ENCODE data around the gene CAMKV. TPM values are rescaled to one million over a fixed set of nuclear protein-coding genes. Genes with fewer than 3 reads are reported as not detected.

CAMKV gene
- total RNA-seq, 1 donor from 2014 or later, result not detected

DNA sequence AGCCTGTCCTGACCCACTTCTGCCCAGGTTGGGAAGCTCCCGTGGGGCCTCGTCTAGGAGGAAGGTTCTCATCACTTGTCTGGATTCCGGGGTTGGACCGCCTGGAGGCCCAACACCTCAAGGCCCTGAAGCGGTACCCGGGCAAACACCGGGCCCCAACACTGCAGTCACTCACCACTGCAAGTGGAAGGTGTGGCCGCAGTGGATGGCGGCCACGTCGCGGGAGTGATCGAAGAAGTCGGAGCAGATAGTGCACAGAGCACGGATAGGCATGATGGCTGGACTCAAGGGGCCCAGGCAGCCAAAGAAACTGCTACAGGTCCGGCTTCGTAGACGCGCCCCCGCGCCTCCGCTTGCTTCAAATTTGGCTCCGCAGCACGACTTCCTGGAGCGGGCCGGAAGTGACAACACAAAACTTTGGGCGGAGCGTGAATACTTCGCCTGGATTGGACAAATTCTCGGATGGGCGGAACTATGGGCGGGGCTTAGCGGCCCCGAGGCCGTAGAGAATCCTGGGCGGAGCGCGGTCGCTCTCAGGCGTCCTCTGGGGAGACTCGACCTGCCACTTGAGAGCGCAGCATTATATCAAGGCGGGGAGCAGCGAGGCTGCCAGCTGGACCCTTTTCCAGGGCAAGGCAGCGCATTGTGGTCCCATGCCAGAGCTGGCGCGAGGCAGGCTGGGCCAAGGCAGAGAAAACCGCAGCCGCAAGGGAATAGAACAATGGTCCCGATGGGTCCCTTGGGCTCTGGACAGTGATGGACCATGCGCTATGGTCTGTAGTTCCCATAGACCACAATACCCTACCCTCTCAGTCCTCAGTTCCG lies 13.3 kb downstream of the CAMKV start, which contains the start of gene TRAIP:
TRAIP (minus strand) TSS at position 384 of the 825 bp plus-strand sequence; CDS start at position 273, 111 bp downstream.
- H3K27ac ChIP-seq, result peak within 1 kb of the TSS; percentile 58
- H3K4me1 ChIP-seq, result peaks cover 15% of the 10 kb centered on the region
- H3K36me3 ChIP-seq, result no peaks in the 10 kb centered on the region
- H3K4me3 ChIP-seq, result peak within 1 kb of the TSS; percentile 56 to 78
- H3K9me3 ChIP-seq, result no peaks in the 10 kb centered on the region
- intact Hi-C loops (cut with DNase I), result no loop called here
- DNase-seq (ENCODE audit: extremely low spot score in 2 of 2), result peak in 1 of 2 donors; percentile 91
- no peaks in the 10 kb centered on the region for H3K27me3 ChIP-seq
- TF ChIP-seq, protein P1, sequence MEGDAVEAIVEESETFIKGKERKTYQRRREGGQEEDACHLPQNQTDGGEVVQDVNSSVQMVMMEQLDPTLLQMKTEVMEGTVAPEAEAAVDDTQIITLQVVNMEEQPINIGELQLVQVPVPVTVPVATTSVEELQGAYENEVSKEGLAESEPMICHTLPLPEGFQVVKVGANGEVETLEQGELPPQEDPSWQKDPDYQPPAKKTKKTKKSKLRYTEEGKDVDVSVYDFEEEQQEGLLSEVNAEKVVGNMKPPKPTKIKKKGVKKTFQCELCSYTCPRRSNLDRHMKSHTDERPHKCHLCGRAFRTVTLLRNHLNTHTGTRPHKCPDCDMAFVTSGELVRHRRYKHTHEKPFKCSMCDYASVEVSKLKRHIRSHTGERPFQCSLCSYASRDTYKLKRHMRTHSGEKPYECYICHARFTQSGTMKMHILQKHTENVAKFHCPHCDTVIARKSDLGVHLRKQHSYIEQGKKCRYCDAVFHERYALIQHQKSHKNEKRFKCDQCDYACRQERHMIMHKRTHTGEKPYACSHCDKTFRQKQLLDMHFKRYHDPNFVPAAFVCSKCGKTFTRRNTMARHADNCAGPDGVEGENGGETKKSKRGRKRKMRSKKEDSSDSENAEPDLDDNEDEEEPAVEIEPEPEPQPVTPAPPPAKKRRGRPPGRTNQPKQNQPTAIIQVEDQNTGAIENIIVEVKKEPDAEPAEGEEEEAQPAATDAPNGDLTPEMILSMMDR (IDR thresholded peaks at IDR 0.05), result no peak
- TF ChIP-seq POLR2AphosphoS5 (IDR thresholded peaks at IDR 0.05; ENCODE audit: insufficient read depth in 1 of 2, low read depth in 1 of 2) (peak; percentile 85 to 96), POLR2A (IDR thresholded peaks at IDR 0.05) (no peak)

DNA sequence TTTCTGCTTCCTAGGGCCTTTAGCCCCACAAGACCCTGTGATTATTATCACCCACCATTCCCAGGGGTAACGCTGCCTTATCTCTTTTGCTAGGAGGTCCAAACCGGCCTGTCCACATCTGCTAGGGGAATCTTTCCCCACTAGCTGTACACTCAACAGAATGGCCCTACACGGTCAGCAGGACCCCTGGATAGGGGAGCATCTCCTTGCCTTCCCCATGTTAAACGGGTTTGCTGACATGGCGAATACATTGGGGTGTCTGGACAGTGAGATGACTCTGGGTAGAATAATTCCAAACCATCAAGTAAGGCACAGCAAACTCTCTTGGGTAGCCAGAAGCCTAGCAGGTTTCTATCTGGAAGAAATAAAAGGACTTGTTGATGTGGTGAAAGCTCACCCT lies 14.0 kb downstream of the CAMKV start:
- Histone ChIP-seq H3K4me3 (peak overlapping the region; percentile 56 to 78), H3K4me1 (peaks cover 15% of the 10 kb centered on the region), H3K36me3 (no peaks in the 10 kb centered on the region), H3K27me3 (no peaks in the 10 kb centered on the region), H3K27ac (no peak overlapping the region), H3K9me3 (no peaks in the 10 kb centered on the region)
- no peak for DNase-seq (ENCODE audit: extremely low spot score in 2 of 2)
- TF ChIP-seq, protein P1 (IDR thresholded peaks at IDR 0.05), result no peak
- TF ChIP-seq POLR2A (IDR thresholded peaks at IDR 0.05) (no peak), POLR2AphosphoS5 (IDR thresholded peaks at IDR 0.05; ENCODE audit: insufficient read depth in 1 of 2, low read depth in 1 of 2) (no peak)
- intact Hi-C loops (cut with DNase I), result no loop called here

DNA sequence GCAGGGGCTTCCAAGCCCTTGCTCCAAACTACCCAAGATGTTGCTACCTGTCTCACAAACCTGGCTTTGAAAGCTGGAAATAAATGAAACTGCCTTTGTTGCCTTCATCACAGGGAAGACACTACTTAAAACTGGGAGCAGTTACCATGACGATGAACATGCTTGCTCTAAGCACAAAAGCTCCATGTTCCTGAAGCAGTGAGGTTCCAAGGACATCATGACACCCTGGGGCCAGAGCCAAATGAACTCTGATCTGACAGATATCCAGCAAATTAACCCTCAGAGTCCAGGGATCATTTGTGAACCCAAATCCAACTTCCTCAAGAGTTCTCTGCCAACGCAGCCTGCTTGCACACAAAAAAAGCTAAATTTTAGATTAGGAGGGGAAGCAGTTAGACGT lies 24.0 kb downstream of the CAMKV start:
- Histone ChIP-seq H3K27ac (no peak overlapping the region), H3K9me3 (no peaks in the 10 kb centered on the region), H3K27me3 (no peaks in the 10 kb centered on the region), H3K4me3 (no peak overlapping the region), H3K4me1 (no peaks in the 10 kb centered on the region), H3K36me3 (no peaks in the 10 kb centered on the region)
- DNase-seq (ENCODE audit: extremely low spot score in 2 of 2), result no peak
- TF ChIP-seq POLR2AphosphoS5 (IDR thresholded peaks at IDR 0.05; ENCODE audit: insufficient read depth in 1 of 2, low read depth in 1 of 2) (no peak), POLR2A (IDR thresholded peaks at IDR 0.05) (no peak)
- TF ChIP-seq, protein P1 (IDR thresholded peaks at IDR 0.05), result no peak
- intact Hi-C loops (cut with DNase I), result loop anchor here (10.0 kb wide), 1 partner anchor 121 kb away; the partner anchor contains the start of gene GMPPB

DNA sequence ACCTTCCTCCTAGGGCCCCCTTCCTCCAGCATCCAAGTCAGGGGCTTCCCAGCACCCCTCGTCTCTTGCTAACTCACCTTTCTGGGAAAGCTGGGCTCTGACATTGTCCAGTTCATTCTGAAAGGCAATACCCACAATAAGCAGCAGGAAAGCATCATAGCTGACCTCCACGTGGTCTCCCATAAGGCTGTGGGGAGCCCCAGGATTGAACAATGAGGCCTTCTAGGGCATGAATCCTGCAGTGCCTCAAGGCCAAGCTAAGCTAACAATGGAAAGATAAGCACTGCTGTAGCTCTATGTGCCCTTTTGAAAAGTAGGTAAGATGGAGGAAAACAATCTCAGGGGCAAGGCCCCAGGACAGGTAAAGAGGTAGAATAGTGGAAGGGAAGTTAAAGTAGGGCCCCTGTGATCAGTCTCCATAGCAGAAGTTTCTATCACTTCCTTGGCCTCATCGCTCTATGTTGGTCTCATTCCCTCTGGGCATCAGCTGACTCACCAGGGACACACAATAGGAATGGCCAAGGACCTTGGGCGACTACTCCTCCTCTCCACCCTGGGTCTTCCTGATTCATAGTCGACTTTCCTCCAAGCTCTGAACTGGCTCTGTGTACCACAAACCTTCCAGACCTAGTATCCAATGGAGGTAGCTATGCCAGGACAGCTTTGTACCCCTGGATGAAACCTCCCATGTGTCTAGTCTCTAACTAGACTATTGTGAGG lies 25.1 kb downstream of the CAMKV start:
- DNase-seq (ENCODE audit: extremely low spot score in 2 of 2), result no peak
- H3K9me3 ChIP-seq, result no peaks in the 10 kb centered on the region
- intact Hi-C loops (cut with DNase I), result loop anchor here (5.0 to 10.0 kb wide), 2 partner anchors 42 to 120 kb away; partner anchors contain the start of genes GMPPB and INKA1
- H3K4me1 ChIP-seq, result peaks cover 2% of the 10 kb centered on the region
- H3K27me3 ChIP-seq, result no peaks in the 10 kb centered on the region
- no peak overlapping the region for H3K27ac ChIP-seq
- H3K4me3 ChIP-seq, result no peak overlapping the region
- TF ChIP-seq POLR2A (IDR thresholded peaks at IDR 0.05), result no peak
- no peak for TF ChIP-seq POLR2AphosphoS5 (IDR thresholded peaks at IDR 0.05; ENCODE audit: insufficient read depth in 1 of 2, low read depth in 1 of 2)
- TF ChIP-seq, protein P1 (IDR thresholded peaks at IDR 0.05), result no peak
- no peaks in the 10 kb centered on the region for H3K36me3 ChIP-seq

All from vagina (tissue), 2 donors.